ENCODE data around the gene PCNX3. TPM values are rescaled to one million over a fixed set of nuclear protein-coding genes. Genes with fewer than 3 reads are reported as not detected.

PCNX3 gene
- total and polyA plus RNA-seq, 10 of the 15 experiments (the other 5 are each of a cell fraction or from before 2014, with no cell fraction given) = 0.03 to 46.6 (median 8.4) TPM

GRCh38 chr11:65627202-65627601, 11.6 kb downstream of the PCNX3 start (continued):
- TF ChIP-seq PBX3 (IDR thresholded peaks at IDR 0.05; ENCODE audit: insufficient replicate concordance, low read depth, low read length) (no peak), MLLT1 (IDR thresholded peaks at IDR 0.05) (no peak), ZNF687 (IDR thresholded peaks at IDR 0.05) (no peak), POU2F2 (IDR thresholded peaks at IDR 0.05; ENCODE audit: borderline replicate concordance, low read depth, low read length) (no peak), BACH1 (IDR thresholded peaks at IDR 0.05; ENCODE audit: borderline replicate concordance) (no peak), HDGF (IDR thresholded peaks at IDR 0.05) (no peak), FOXM1 (IDR thresholded peaks at IDR 0.05; ENCODE audit: low read depth, low read length) (no peak), CEBPZ (IDR thresholded peaks at IDR 0.05; ENCODE audit: low read depth, low read length) (no peak)
